Keratinocyte (primary cell): ENCODE measurements around the gene ZNF343. TPM values are rescaled to one million over a fixed set of nuclear protein-coding genes. Genes with fewer than 3 reads are reported as not detected.

Experiments used
- DNase-seq: peaks from one replicate; pipeline ENCODE4 v3.0.0-alpha.2; 2011; ENCODE audit warnings: low read depth, missing footprints, low spot score
- FAIRE-seq: peaks from 2 replicates; lab custom pipeline; 2011; peaks lifted over from hg19 to GRCh38; lab: Jason Lieb, UNC
- H2AFZ ChIP-seq: 2 replicates; pipeline ENCODE4 v1.6.0; 2012; ENCODE audit warnings: low read length, control low read depth, inconsistent platforms; ENCODE audit not compliant: control insufficient read depth
- H3K27ac ChIP-seq: 2 replicates; pipeline ENCODE4 v1.5.1; 2011; ENCODE audit warnings: low read length; ENCODE audit not compliant: control insufficient read depth, insufficient read depth
- H3K27me3 ChIP-seq: 3 replicates; pipeline ENCODE4 v1.6.0; 2011; ENCODE audit warnings: low read length; ENCODE audit not compliant: control insufficient read depth, insufficient read depth; ENCODE audit errors: extremely low read depth
- H3K36me3 ChIP-seq, 2 experiments: 2 replicates in 1 of 2; 3 replicates in 1 of 2; pipeline ENCODE4 v1.5.1; 2011; ENCODE audit warnings: low read length in 2 of 2, mild to moderate bottlenecking in 1 of 2; ENCODE audit not compliant: control insufficient read depth in 2 of 2, insufficient read depth in 2 of 2; ENCODE audit errors: extremely low read depth in 1 of 2
- H3K4me1 ChIP-seq: 3 replicates; pipeline ENCODE4 v1.5.1; 2011; ENCODE audit warnings: low read length; ENCODE audit not compliant: control insufficient read depth, insufficient read depth; ENCODE audit errors: extremely low read depth
- H3K4me2 ChIP-seq: 3 replicates; pipeline ENCODE4 v1.6.0; 2011; ENCODE audit warnings: low read depth, low read length; ENCODE audit not compliant: control insufficient read depth, insufficient read depth; ENCODE audit errors: extremely low read depth
- H3K4me3 ChIP-seq, 3 experiments: fragments of 200-600 bp in 1 of 3; sonication (generic) in 1 of 3; 2 replicates in 2 of 3; 3 replicates in 1 of 3; pipeline ENCODE4 v1.5.1; 2011 to 2016; ENCODE audit warnings: low read length in 3 of 3, mild to moderate bottlenecking in 3 of 3, control low read depth in 2 of 3, inconsistent platforms in 1 of 3, low read depth in 1 of 3, mixed read lengths in 1 of 3, mixed run types in 1 of 3, moderate library complexity in 1 of 3; ENCODE audit not compliant: control insufficient read depth in 2 of 3, insufficient read depth in 2 of 3; ENCODE audit errors: extremely low read depth in 1 of 3
- H3K79me2 ChIP-seq: 2 replicates; pipeline ENCODE4 v1.6.0; 2012; ENCODE audit warnings: low read length; ENCODE audit not compliant: control insufficient read depth, insufficient read depth
- H3K9ac ChIP-seq: 3 replicates; pipeline ENCODE4 v1.6.0; 2011; ENCODE audit warnings: low read length; ENCODE audit not compliant: control insufficient read depth, insufficient read depth; ENCODE audit errors: extremely low read depth
- H3K9me1 ChIP-seq: 3 replicates; pipeline ENCODE4 v1.6.0; 2011; ENCODE audit warnings: low read length; ENCODE audit not compliant: control insufficient read depth, insufficient read depth; ENCODE audit errors: extremely low read depth
- H3K9me3 ChIP-seq: 2 replicates; pipeline ENCODE4 v1.5.1; 2012; ENCODE audit warnings: low read depth, low read length; ENCODE audit not compliant: control insufficient read depth
- H4K20me1 ChIP-seq: 3 replicates; pipeline ENCODE4 v1.6.0; 2011; ENCODE audit warnings: low read length; ENCODE audit not compliant: control insufficient read depth, insufficient read depth; ENCODE audit errors: extremely low read depth
- CTCF ChIP-seq, 3 experiments: IDR thresholded peaks in 1 of 3; conservative IDR thresholded peaks in 1 of 3; optimal IDR thresholded peaks in 1 of 3; 2 replicates in 2 of 3; 3 replicates in 1 of 3; pipeline versions ENCODE3 to v1.5.1; 2011; ENCODE audit warnings: low read length in 3 of 3, mild to moderate bottlenecking in 3 of 3, moderate library complexity in 2 of 3, control low read depth in 1 of 3, inconsistent platforms in 1 of 3; ENCODE audit not compliant: insufficient read depth in 2 of 3; ENCODE audit errors: extremely low read depth in 1 of 3
- EZH2 ChIP-seq: IDR thresholded peaks from one replicate; pipeline ENCODE4 v1.6.1; 2012; ENCODE audit warnings: inconsistent platforms, mild to moderate bottlenecking, low read length, moderate library complexity
- dilution Hi-C: fragments of 300-500 bp; cut with MboI; formaldehyde crosslinking; loops from one replicate; pipeline ENCODE4 v1.7.0; 2020; ENCODE audit warnings: low sequenced_read_pairs; ENCODE audit not compliant: extremely low pct_ligation_motif_present
- polyA plus RNA-seq, 5 experiments: library from polyadenylated mRNA; depleted of rRNA in 3 of 5; stranded (reverse) in 3 of 5; stranded (forward) in 1 of 5; unstranded in 1 of 5; fragments of >200 nt; gene quantifications; 1 replicate in 1 of 5; 2 replicates in 3 of 5; 3 replicates in 1 of 5; pipeline versions ENCODE4 v1.2.1 to v1.2.3, GENCODE V29; 2011 to 2012; ENCODE audit warnings: missing spikeins in 2 of 5, low read depth in 1 of 5, low replicate concordance in 1 of 5

The ZNF343 gene
- polyA plus RNA-seq, 1 donor (not counting 4 experiments of a cell fraction or from before 2014, with no cell fraction given) = 11.7 TPM

GRCh38 chr20:2467412-2467811 lies 41.3 kb downstream of the ZNF343 start:
- H3K4me1 ChIP-seq = peaks cover 19% of the 10 kb centered on the region
- H3K4me2 ChIP-seq = no peak overlapping the region
- no peak overlapping the region for H2AFZ ChIP-seq
- no peaks in the 10 kb centered on the region for H3K27me3 ChIP-seq
- dilution Hi-C loops = no loop called here
- peak overlapping the region; percentile 10 for H3K9ac ChIP-seq
- H3K4me3 ChIP-seq = no peak overlapping the region
- TF ChIP-seq EZH2 (no peak), CTCF (optimal IDR thresholded peaks at IDR 0.05 in 1 of 3, IDR thresholded peaks at IDR 0.05 in 1 of 3, conservative IDR thresholded peaks at IDR 0.05 in 1 of 3; ENCODE audit: extremely low read depth in 1 of 3, insufficient read depth in 2 of 3, low read length in 3 of 3) (no peak)
- no peaks in the 10 kb centered on the region for H3K9me3 ChIP-seq
- no peak overlapping the region for H3K27ac ChIP-seq
- H3K9me1 ChIP-seq = no peaks in the 10 kb centered on the region
- DNase-seq = no peak
- H4K20me1 ChIP-seq = peaks cover 39% of the 10 kb centered on the region
- FAIRE-seq = no peak
- peaks cover 60% of the 10 kb centered on the region for H3K79me2 ChIP-seq
- peaks cover 34 to 51% of the 10 kb centered on the region in 2 experiments for H3K36me3 ChIP-seq

GRCh38 chr20:2465100-2465499 lies 43.6 kb downstream of the ZNF343 start:
- DNase-seq = no peak
- FAIRE-seq = no peak
- dilution Hi-C loops = no loop called here
- H3K9ac ChIP-seq = no peak overlapping the region
- peaks cover 46 to 66% of the 10 kb centered on the region in 2 experiments for H3K36me3 ChIP-seq
- TF ChIP-seq EZH2 (no peak), CTCF (optimal IDR thresholded peaks at IDR 0.05 in 1 of 3, IDR thresholded peaks at IDR 0.05 in 1 of 3, conservative IDR thresholded peaks at IDR 0.05 in 1 of 3; ENCODE audit: extremely low read depth in 1 of 3, insufficient read depth in 2 of 3, low read length in 3 of 3) (no peak)
- H3K27ac ChIP-seq = no peak overlapping the region
- H3K4me2 ChIP-seq = no peak overlapping the region
- H3K9me1 ChIP-seq = no peaks in the 10 kb centered on the region
- H4K20me1 ChIP-seq = peaks cover 39% of the 10 kb centered on the region
- H3K4me1 ChIP-seq = peaks cover 15% of the 10 kb centered on the region
- H3K79me2 ChIP-seq = peaks cover 55% of the 10 kb centered on the region
- H3K27me3 ChIP-seq = no peaks in the 10 kb centered on the region
- H3K9me3 ChIP-seq = no peaks in the 10 kb centered on the region
- H2AFZ ChIP-seq = no peak overlapping the region
- H3K4me3 ChIP-seq = no peak overlapping the region
